Fibroblast of skin of abdomen (primary cell): Measurements from ENCODE around the gene PRM1.

Experiments
- DNase-seq: peaks from one replicate; pipeline ENCODE4 v3.0.0-alpha.2; 2013

Gene PRM1

DNA sequence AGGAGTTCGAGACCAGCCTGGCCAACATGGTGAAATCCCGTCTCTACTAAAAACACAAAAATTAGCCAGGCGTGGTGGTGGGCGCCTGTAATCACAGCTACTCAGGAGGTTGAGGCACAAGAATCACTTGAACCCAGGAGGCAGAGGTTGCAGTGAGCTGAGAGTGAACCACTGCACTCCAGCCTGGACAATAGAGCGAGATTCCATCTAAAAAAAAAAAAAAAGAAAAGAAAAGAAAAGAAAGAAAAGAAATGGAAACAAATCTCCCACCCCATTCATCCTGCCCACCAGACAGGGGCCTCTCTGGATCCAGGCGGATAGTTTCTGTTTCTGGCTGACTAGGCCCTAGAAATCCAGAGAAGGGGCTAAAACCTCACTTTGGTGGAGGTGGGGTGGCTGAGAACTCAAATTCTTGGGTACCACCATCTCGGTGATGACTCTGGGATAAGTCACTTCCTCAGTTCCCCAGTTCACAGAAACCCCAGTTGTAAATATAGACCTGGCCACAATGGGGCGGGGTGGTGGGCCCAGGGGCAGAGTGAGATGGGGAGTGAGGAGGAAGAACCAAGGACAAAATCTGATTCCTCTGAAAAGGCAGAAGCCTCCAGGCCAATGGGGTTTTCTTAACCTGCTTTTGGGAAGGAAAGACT, 47.3 kb downstream of the PRM1 start:
- DNase-seq, result no peak

DNA sequence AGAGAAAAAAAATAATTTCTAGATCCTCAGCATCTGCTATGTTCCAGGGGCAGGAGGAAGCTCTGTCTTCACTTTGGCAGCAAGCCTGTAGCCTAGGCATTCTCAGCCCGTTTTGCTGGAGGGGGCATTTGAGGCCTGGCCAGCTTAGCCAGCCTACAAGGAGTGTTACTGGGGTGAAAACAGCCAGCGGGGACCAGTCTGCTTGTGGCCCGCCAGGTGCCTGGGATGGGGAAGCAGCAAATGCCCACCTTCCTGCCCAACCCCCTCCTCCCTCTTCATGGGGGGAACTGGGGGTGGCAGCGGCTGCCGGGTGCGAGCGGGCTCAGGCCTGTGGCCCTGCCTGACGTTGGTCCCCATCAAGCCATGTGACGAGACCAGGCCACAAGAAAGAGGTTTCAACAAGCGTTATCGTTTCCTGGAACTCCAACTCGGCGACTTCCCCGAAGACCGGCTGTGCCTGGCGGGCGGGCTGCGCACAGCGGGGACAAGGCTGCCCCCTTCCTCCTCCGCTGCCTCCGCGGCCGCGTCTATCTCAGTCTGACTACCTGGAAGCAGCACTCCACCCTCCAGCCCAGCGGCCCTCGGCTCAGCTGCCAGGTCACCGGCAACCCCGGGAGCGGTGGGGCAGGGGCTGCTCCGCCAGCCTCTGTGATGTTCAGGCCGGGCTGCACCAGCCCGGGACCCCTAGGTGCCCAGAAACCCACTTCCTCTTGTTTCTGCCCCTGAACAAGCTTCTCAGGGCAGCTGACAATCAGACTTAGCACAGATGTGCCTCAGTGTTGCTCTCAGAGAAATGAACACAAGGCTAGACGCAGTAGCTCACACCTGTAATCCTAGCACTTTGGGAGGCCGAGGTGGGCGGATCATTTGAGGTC, 48.0 kb downstream of the PRM1 start:
- DNase-seq, result no peak

DNA sequence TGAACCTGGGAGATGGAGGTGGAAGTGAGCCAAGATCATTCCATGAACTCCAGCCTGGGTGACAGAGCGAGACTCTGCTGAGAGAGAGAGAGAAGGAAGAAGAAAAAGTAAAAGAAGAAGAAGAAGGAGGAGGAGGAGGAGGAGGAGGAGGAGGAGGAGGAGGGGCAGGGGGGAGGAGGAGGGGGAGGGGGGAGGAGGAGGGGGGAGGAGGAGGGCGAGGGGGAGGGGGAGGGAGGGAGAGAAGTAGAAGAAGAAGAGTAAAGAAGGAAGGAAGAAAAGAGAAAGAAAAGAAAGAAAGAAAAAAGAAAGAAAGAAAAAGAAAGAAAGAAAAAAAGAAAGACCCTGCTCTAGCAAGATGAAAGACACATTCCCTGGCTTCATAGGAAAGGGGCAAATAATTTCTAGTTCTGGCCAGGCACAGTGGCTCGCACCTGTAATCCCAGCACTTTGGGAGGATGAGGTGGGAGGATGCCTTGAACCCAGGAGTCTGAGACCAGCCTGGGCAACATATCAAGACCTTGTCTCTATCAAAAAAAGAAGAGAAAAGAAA, 48.8 kb downstream of the PRM1 start:
- DNase-seq, result no peak

DNA sequence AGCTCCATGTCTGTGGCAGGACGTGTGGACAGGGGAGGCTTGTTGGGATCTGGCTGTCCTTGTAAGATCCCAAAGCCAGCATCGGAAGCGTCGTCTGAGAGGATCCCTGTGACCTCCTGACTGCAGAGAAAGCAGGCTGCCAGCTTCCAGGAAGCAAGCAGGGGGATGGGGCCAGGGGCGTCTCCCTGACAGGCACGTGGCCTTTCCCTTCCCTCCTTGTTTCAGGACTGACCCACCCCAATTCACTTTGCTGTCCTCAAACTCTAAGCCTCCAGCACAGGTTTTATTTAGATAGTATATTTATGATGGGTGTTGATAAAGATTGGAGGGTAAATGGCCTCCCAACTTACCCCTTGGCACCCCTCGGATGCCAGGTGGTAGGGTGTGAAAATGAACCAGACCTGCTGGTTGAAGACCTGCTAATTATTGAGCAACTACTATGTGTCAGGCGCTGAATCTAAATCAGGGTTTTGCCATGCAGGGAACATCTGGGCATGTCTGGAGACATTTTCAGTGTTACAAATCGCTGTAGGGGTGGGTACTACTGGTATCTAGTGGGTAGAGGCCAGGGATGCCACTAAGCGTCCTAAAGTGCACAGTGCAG, 49.7 kb downstream of the PRM1 start:
- DNase-seq, result no peak
